T-helper 1 cell treated with Interleukin-12 subunit alpha and Interleukin-12 subunit beta and Interleukin-4 antibody, amounts not matched to agents 30 ng/mL and 1 ng/mL, for 36 hours (primary cell): ENCODE measurements around the gene KRTAP5-8. TPM values are rescaled to one million over a fixed set of nuclear protein-coding genes. Genes with fewer than 3 reads are reported as not detected.
"Not testable (repeated sequence)": the region's sequence is repeated elsewhere in the genome, so short reads cannot be mapped to it uniquely, and the experiment has no call there.

Source experiments
- intact Hi-C: fragments of 100-400 bp; cut with micrococcal nuclease; formaldehyde crosslinking; loops from one replicate; pipeline ENCODE4 v1.15.1; 2024
- total RNA-seq: library from RNA; stranded (reverse); gene quantifications from 2 replicates; pipeline ENCODE4 v1.2.3, GENCODE V29; 2022

Gene KRTAP5-8, protein sequence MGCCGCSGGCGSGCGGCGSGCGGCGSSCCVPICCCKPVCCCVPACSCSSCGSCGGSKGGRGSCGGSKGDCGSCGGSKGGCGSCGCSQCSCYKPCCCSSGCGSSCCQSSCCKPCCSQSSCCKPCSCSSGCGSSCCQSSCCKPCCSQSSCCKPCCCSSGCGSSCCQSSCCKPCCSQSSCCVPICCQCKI
- total RNA-seq: 0.29 TPM in 1 of 2 replicates, not detected in the other

- intact Hi-C loops: not testable (repeated sequence)
Measured at GRCh38 chr11:71537977-71538665, at the start of gene KRTAP5-8. TSS of gene KRTAP5-8 (plus strand) at chr11:71538025. CDS start at chr11:71538056, 31 bp downstream.

GRCh38 chr11:71488681-71489270, 49.0 kb upstream of the KRTAP5-8 start:
- intact Hi-C loops: loop anchor here (1.0 kb wide), 1 partner anchor 34 kb away; no protein-coding TSS in a partner anchor

DNA sequence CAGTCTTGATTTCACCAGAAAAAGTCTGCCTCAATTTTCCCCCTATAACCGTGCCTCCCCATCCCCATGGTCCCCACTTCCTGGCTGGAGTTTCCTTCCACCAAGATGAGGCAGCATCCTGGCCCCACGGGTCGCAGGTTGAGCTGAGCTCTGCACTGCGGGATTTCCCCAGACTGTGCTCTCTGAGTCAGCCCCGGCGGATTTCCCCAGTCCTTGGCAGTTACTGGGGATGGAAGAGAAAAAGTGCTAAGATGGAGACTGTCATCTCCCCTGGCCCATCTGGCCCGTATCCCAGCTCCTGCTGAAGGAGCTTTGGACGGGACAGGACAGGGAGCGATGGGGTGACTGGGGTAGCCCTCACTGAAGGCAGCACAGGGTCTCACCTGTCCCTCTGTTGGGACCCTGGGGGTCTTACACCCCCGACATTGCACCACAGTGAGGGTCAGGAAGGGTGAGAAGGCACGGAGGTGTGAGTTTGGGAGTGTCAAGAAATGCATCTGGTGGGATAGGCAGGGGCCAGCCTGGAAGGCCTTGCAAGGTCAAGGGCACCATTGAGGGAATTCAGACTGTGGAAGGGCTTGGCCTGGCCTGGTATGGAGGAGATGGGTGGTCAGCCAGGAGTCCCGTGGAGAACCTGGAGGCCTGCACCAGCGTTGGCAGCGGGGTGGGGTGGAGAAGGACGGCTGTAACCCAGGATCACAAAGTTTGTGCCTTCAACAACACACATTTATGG, 48.3 kb upstream of the KRTAP5-8 start:
- intact Hi-C loops: loop anchor here (1.0 kb wide), 1 partner anchor 35 kb away; no protein-coding TSS in a partner anchor

- intact Hi-C loops: no loop called here
Measured at GRCh38 chr11:71490044-71490730, 47.6 kb upstream of the KRTAP5-8 start.

- intact Hi-C loops: no loop called here
Measured at GRCh38 chr11:71490731-71491390, 47.0 kb upstream of the KRTAP5-8 start.

GRCh38 chr11:71491531-71491930, 46.3 kb upstream of the KRTAP5-8 start:
- intact Hi-C loops: no loop called here

- intact Hi-C loops: no loop called here
Measured at GRCh38 chr11:71491940-71492339, 45.9 kb upstream of the KRTAP5-8 start.

DNA sequence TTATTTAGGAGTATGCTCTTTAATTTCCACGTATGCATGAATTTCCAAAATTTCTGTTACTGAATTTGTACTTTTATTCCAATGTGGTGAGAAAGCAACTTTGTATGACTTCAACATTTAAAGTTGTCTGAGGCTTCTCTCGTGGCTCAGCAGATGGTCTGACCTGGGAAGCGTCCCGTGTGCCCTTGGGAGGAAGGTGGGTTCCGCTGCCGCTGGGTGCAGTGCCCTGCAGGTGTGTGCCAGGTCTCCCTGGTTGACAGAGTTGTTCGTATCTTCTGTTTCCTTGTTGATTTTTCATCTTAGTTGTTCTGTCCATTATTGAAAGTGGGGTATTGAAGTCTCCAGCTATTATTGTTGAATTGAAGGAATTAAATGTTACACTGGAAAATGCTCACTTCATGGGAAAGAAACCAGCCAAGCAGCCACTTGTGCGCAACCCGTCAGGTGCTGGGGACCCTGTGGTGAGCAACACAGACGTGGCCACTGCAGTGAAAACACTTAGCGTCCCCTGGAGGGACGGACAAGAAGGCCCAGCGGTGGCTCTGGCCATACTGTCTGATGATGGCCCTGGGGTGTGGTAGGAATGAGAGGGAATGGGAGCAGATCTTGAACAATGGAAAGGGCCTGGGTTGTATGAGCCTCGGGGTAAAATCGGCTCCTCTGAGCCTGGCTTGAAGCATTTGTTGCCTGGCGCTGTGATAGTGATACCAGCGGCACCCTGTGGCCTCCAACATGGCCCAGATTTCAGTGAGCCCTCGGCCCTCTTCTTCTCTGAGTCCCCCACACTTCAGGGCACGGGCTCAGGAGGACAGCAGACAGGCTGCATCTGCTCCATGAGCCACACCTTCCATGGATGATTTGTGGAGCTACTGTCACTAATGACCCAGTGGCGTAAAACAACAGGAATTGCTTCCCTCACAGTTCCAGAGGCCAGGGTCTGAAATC, 42.3 kb upstream of the KRTAP5-8 start:
- intact Hi-C loops: no loop called here

DNA sequence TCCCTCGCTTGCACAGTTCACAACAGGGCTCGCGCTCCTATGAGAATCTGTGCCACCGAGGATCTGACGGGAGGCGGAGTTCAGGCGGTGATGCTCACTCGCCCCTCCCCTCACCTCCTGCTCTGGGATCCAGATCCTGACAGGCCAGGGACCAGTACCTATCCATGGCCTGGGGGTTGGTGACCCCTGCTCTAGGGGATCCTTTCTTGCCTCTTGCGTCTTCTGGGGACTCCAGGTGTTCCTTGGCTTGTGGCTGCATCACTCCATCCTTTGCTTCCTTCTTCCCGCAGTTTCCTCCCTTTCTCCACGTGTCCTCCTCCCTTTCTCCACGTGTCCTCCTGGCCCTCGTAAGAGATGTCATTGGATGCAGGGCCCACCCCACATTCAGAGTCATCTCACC, 41.4 kb upstream of the KRTAP5-8 start:
- intact Hi-C loops: no loop called here

- intact Hi-C loops: no loop called here
Measured at GRCh38 chr11:71498091-71498490, 39.7 kb upstream of the KRTAP5-8 start.

- intact Hi-C loops: no loop called here
Measured at GRCh38 chr11:71499125-71499524, 38.7 kb upstream of the KRTAP5-8 start.

DNA sequence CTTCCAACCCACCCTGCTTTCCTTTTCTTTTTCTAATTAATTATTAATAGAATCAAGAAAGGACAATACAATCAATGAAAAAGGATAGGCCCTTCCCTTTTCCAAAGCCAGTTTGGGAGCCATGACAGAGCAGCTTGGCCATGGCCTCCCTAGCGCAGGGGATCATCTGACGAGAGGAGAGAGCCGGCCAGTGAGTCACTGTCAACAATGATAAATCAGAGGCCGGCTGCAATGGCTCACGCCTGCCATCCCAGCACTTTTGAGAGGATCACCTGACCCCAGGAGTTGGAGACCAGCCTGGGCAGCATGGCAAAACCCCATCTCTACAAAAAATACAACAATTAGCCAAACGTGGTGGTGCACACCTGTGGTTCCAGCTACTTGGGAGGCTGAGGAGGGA, 38.3 kb upstream of the KRTAP5-8 start:
- intact Hi-C loops: no loop called here

DNA sequence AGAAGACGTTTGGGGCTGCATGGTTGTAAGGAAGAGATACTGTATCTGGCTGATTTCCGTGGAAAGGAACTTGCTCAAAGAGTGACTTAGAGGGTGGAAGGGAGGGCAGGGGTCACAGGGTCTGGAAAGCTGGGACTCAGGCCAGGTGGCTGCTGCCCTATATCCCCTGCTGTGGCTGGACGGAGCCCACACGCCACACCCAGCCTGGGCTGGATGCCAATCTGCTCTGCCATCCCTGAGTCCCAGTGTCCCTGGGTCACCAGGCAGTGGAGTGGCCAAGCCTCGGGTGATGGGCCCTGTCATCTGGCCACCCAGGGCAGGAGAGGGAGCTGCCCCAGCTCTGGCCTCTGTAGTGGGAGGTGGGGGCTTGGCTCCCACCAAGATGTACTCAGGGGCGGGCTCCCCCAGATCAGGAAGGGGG, 37.2 kb upstream of the KRTAP5-8 start:
- intact Hi-C loops: no loop called here

DNA sequence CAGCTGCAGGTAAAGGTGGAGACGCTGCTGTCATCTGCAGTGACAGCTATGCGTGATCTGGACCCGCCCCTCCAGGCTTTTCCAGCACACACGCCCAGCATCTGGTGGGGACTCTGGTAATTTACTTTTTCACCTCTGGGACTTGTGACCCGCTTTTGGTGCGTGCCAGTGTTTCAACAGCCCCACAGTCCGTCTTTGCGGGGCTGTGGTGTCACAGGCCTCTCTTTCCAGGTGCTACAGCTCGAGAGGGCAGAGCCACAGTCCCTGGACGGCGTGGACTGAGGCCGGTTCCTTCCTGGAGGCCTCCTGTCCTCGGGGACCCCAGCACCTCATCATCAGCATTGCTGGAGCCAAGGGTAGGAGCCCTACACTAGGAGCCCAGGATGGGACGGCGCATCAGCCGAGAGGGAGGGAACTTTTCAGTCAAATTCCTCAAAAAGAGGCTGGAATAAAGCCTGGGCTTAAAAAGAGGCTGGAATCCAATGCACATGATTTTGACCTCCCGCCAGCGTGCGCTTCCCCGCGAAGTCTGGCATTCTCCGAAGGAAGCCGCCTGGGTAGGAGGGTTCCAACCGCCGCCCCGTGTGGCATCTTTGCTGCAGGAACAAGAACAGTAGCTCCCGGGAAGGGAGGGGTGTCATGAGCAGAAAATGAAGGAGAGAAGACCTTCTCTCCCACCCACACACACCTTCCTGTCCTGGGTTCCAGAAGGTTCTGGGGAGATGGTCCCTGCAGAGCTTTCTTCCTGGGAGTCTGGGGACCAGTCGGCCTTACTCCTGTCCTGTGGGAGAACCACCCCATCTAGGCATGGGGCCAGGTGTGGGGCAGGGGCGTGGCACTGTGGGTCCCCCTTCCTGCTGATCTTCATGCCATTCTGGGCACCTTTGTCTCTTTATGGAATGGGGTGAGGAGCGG, 36.5 kb upstream of the KRTAP5-8 start:
- intact Hi-C loops: no loop called here

- intact Hi-C loops: no loop called here
Measured at GRCh38 chr11:71502026-71502425, 35.8 kb upstream of the KRTAP5-8 start.

GRCh38 chr11:71502871-71503435, 34.9 kb upstream of the KRTAP5-8 start:
- intact Hi-C loops: no loop called here

DNA sequence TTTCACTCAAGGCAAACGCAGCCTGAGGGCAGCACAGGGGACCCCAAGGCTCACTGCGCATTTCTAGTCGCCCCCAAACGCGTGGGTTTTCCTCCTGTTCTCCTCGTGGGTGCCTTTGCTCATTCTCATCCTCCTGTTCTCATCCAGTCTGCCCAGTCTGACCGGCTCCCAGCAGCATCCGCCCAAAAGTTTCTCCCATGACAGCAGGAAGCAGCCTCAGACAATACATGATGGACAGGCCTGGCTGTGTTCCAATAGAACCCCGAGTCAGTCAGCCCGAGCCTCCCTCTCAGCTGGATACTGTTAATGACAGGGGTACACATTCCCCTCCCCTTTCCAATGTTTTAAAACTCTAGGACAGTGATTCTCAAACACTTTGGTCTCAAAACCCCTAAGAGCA, 33.3 kb upstream of the KRTAP5-8 start:
- intact Hi-C loops: no loop called here

DNA sequence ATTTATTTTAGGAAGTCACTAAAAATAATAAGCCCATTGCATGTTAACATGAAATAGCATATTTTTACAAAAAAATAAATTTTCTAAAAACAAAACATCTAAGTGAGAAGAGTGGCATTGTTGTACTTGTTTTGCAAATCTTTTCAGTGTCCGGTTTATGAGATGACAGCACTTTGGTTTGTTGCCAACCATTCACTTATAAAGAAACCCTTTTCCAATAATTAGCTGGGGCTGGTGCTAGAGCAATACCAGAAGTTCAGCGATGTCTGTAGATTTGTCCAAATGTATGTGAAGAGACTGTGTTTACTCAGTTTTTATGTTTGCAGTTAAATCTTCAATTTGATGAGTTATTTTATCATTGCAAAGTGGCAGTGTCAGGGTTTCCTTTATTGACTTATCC, 32.8 kb upstream of the KRTAP5-8 start:
- intact Hi-C loops: no loop called here
